ENCODE results near the gene PLCG1.

Gene PLCG1

DNA sequence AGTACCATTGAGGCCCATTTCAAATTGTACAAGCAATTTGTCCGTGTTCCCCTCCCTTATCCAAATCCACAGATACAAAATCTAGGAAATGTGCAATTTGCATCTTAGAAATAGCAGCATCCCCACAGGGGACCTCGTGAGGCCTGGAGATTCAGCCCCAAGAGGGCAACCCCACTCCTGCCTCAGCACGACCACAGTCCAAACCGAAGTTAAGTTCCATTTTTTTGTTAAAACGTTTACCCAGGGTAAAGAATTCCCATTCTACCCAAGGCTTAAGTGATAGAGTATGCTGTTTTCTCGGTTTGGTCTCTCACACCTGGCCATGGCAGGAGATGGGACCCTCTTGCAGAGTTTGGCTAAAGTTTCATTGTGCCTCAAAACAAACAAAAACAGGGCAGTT lies 41.2 kb downstream of the PLCG1 start:
- no peak for DNase-seq

DNA sequence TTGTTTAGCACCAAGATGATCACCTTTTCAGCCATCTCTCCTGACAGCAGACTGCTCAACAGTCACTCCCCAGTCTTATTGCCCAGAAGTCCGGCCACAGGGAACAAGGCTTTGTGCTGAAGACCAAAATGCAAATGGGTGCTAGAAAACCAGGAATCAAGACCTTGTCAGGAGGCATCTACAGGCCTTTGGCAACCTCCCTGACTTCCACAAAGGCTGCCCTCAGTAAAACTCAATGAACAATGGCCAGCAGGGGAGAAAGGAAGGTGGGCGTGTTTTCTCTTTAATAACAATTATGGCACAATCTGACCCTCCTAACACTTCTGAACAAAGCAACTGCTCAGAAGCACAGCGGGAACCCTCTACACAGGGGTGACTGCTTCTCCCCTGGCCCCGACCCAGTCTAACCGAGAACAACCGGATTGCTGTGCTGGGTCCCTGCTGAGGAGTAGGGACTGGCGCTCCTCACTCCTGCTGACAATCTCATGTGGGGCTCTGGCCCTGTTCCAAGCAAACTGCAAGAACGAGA lies 41.6 kb downstream of the PLCG1 start:
- DNase-seq: peak in 32 of 51 donors; percentile 23 to 87 (median 48)

DNA sequence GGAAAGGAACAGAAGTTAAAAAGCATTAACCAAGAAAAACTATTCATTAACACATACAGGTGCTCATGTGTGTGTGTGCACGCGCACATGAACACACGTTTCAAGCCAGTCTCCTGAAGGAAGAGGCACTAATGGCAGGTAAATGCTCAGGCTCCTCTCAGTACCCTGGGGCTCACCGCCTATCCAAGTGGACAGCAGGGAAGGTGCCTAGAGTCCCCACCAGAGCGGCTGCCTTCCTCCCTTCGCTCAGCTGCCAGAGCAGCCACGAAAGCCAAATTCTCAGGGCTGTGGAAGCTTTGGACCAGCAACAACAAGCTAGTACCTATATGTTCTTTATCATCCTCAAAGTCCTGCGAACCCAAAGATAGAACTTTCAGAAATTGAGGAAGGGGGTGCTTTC lies 42.6 kb downstream of the PLCG1 start:
- no peak for DNase-seq

DNA sequence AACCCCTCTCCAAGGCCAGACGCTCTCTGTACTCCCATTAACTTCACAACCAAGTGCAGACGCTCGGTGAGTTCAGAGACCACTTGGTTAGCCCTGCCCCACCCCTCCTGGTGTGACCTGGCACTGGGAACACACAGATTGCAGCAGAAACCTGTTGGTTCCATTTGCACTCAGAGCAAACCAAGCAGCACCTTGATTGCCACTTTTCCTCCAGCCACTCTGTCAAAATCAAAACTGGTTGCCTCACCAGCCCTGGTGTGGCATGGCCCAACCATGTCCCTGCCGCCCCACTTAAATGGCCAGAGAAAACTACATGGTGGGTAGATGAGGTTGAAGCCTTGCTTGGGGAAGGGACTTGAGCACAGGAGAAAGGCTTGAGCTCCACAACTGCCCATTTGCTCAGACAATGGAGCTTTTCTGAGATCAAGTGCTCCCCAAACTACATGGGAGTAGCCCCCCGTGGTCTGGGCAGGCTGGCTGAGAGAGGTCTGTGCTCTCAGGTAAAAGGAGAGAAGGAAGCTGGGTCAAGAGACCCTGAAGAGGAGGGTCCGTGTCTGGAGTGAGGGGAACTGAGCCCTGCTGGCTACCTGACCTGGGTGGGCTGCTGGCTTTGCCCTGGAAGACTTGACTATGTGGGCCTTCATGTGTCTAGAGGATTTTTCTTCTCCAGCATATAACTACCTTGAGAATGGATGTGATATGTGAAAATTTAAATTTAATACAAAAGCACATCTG lies 43.4 kb downstream of the PLCG1 start:
- DNase-seq: no peak

DNA sequence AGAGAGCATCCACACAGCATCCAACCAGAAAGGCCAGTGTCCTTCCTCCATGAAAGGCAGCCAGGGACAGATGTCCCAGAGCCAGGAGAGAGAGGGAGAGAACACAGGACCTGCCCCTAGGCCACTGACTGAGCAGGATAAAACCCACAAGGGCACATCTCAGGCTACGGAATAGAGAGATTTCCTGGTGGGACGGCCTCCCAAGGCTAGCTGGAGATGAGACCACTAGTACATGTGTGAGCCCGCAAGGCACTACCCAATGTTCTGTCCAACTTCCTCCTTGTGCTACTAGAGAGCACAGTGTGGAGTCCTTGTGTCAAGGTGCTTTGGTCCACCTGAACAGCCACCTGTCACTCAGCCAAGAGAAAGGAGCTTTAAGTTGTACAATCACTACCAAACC lies 44.2 kb downstream of the PLCG1 start:
- DNase-seq: no peak

DNA sequence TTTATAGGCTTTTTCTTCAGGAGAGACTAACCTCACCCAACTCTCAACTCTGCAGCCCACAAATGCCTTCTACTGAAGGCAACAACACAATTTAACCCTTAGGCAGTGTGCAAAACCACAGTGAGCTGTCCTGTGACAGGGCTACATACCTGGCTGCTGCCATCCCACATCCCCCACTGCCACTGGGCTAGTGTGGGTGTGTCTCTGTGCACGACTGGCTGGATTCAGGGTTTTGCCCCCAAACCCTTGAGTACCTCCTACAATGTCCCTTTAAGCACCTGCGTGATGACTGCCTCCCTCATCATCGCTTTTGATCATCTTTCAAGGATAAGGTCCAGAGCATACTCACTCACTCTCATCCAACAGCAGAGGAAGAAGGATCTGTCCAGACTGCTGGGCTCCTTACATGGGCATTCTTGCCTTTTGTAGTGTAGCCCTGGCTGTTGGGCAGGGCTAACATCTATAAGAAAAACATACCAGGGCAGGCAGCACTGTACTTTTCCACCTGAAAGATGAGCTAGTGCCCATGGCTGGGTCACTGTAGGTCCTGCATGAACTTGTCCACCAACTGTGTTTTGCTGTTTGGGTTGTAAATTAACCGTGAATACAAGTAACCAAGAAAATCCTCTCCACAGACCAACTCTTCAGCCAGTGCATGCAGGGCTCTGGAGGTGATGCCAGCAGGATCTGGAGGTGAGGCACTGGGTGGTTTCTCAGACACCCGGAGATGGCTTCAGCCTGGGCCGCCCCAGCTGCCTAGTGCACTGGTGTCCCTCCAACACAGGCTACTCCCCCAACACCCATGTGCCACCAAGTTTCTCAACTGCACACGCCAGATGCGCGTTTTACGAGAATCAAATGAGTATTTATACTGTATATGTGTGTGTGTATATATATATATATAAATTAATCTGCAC lies 45.2 kb downstream of the PLCG1 start:
- DNase-seq: no peak

DNA sequence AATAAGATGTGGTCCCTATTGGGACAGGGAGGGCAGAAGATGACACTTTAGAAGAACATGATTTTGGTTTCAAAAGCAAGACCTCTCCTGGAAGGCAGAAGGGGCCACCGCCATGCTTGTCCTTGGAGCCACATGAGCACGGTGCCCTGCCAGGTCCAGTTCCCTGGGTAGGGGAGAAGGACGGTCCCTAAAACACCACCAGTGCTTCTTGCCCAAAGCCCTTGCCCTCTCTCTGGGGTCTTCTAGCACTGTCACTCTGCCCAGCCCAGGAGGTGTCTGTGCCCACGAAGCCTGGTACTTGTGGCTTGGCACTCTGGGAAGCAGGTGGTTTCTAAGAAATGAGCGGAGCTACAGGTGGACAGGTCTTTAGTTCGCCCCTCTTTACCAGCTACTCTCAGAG lies 46.0 kb downstream of the PLCG1 start:
- DNase-seq: no peak

DNA sequence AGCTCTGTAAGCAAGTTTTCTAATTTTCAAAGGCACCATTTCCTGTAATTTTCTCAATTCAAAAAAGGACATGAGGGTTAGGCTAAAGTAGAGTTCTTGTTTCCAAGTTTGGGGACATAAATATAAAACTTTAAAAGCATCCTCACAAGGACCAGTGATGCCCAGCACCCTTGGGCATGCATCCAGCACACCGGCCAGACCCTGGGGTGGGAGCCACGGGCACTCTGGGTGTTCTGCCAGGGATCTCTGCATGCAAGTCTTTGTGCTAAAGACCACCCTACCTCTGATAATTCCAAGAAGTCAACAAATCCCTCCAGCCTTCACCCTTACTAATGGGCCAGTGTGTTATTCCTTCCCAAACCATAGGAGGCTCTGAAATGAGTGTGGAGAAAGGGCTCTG lies 46.5 kb downstream of the PLCG1 start:
- DNase-seq: no peak

DNA sequence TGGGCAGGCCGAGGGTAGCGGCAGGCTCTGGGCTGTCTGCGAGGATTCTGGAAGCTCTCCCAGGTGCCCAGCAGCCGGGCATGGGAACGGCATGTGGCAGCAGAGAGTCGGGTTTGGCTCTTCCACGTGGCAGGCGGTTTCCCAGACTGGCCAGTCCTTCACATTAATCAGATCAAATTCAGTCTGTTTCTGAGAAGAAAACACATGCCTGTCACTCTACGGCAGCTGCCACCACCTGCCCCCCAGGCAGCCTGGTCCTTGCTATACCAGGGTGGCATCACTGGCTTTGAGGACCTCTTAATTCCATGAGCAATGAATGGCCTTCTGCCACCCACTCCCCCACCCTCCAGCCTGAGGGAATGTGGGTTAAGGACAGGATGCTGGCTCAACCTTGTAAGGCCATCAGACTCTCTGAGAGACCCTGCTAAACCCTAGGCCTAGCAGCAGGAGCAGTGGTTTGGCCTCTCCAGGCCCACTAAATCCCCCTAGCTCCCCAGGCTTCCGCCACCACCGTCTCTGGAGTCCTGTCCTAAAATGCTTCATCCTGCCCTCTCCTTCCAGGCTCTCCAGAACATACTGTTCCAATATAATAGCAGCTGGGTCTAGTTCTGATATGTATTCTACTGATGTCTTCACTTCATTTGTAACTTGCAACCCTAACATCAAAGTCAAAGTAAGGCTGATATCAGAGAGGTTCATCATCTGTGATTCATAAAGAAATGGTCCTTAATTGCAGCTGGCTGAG lies 47.8 kb downstream of the PLCG1 start:
- DNase-seq: peak in 36 of 51 donors; percentile 26 to 80 (median 58)

DNA sequence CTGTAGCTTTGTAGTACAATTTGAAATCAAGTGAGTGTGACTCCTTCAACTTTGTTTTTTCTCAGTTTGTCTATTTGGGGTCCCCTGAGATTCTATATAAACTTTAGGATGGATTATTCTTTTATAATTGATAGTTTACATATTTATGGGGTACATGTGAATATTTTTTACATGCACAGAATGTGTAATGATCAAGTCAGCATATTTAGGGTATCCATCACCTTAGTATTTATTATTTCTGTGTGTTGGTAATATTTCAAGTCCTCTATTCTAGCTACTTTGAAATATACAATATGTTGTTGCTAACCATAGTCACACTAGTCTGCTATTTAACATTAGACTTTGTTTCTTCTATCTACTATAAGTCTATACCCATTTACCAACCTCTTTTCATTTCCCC lies 50.3 kb downstream of the PLCG1 start:
- DNase-seq: no peak

DNA sequence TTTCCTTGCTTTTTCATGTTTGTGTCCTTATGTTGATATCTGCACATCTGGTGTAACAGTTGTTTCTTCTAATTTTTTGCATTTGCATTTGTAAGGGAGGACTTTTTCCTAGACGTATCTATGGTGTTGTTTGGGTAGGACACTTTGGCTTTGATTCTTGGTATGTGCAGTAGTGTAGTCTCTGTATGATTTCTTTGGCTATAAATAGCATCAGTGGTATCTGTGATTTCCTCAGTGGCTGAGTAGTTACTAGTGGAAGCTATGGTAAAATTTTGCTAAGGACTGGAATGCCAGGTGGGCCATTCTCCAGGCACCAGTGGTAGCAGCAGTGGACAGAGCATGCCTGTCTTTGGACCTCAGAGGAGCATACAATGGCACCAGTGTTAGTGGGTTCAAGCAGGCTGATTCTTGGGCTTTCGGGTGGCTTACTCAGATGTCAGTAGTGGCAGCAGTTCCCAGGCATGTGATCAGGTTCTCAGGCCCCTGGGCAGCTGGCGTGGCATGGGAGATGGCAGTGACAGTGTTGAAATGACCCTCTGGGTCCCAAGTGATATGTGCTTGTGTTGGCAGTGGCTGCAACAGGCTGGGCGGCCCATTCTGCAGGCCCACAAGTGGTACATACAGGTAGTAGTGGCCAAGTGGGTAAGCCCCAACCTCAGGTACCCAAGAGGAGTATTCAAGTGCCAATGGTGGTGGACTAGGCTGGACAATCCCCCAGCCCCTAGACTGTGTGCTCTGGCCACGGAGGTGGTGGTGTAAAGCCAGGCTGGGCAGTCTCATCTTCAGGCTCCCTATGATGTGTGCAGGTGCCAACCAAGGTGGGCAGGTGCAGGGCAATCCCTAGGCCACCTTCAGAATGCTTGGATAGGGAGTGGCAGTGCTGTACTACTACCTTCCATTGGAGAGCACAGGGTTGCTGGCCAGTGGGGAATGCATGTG lies 54.5 kb downstream of the PLCG1 start:
- no peak for DNase-seq

DNA sequence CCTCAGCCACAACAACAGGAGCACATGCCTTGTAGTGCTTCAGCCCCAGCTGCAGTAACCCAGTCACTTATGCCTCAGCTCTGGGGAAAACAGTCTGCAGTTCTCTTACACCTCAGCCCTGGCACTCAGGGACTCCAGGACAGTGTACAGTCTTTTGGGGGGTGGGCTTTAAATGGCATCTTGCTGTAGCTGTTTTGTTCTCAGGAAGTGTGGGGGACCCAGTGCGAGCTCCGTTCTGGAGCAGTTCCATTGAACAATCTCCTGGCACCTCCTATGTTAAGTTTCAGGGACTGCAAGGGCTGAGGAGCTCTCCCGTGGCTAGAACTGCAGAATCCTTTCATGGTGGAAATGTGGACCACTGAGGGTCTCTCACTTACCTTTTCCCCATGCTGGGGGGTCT lies 55.2 kb downstream of the PLCG1 start:
- no peak for DNase-seq

DNA sequence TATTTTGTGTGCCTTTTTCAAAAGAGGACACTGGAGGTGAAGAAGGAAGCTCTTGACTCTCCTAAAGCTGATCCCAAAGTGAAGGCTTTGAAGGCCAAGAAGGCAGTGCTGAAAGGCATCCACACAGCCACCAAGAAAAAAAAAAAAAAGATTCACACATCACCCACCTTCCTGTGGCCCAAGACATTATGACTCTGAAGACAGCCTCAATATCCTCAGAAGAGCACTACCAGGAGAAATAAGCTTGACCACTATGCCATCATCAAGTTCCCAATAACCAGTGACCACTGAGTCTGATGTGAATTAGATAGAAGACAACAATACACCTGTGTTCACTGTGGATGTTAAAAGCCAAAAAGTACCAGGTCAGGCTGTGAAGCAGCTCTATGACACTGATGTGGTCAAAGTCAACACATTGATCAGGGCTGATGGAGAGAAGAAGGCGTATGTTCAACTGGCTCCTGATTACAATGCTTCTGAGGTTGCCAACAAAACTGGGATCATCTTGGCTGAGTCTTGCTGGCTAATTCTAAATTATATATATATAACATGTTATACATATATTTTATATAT lies 59.4 kb downstream of the PLCG1 start:
- DNase-seq: no peak

DNA sequence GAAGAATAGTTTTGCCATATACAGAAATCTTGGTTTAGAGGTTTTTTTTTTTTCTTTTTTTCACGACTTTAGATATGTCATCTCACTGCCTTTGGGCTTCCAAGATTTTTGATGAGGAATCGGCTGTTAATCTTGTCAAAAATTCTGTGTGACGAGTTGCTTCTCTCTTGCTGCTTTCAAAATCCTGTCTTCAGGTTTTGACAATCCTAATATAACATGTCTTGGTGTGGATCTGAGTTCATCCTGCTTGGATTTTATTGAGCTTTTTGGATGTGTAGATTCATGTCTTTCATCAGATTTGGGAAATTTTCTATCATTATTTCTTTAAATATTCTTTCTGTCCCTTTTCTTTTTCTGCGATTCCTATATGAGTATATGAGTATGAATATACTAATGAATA lies 61.1 kb downstream of the PLCG1 start:
- no peak for DNase-seq

DNA sequence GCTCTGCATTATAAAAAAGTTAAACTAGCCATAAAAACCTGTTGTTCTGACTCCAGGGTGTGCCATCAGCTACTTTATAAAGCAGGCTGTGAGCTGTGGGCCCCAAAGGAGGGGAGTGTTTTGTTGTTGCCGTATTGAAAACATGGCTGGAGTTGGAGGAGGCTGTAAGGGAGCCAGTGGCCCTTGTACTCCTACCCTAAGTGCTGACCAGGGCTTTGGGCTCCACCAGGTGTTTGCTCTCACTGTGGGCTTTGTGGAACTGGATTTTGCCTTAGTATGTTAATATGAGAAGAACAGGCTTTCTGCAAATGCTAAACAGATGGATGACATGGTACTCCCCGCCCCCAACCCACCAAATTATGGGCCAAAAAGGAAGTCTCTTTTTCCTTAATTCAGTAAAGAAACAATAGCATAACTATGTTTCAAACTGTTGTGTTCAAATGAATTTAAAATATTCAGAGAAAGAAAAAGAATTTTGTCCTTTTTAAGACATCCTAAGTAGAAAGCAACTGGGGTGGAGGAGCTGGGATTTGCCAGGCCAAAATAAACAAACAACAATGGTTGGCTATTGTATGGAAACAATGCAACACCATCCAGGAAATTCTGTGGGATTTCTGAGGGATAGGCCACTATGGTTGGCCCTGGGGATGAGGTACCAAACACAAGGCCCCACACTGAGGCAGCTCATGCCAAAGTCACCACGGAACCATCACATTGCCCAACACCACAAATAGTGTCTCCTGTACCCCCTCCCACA lies 63.3 kb downstream of the PLCG1 start:
- no peak for DNase-seq

DNA sequence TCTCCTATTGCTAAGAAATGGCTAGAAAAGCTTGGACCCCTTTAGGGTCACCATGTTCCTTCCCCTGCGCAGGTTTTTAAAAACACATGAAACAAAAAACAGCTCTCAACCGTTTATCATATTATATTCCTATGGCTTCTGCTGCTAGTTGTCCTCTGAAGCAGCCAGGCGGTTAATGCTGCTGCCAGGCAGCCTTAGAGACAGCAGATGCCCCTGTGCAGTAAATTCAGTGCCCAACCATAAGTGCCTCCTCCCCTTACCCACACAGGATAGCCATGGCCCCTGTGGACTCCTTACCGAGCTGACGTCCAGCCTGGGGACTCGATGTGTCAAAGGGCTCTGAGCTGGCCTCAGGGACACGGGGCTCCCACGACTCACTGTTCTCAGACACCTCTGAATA lies 64.4 kb downstream of the PLCG1 start:
- no peak for DNase-seq

DNA sequence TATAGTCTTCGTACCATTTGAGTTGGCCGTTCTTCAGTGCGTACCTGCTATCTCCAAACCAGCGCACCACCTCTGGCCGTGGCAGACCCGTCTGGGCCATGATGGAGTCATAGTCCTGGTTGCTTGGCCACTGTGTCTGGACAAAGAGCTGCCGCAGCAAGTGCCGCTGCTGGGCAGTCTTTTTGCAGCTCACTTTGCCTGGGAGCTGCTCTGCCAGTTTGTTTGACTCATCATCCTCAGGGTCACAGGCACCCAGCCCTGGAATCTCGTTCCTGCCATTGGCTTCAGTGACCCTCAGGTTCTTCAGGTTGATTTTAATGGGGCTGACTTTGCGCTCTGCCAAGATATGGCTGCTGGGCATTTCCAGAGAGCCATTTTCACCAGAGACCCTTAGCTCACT lies 65.1 kb downstream of the PLCG1 start:
- no peak for DNase-seq

DNA sequence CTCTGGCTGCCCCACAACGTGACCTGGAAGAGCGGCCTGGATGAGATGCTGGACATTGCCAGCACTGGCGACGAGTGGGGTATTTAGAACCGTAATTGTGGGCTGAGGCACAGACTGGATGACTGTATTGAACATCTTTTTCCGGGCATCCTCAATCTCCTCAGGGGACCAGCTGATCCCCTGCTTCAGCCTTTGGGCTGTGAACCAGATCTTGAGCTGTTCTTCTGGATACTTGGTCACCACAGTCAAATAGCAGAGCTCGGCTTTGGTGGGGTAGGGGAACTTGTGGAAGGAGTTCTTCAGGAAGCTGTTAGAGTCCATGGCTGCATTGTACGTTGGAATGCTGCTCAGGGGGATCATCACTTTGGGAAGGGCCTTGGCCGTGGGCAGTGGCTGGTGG lies 66.3 kb downstream of the PLCG1 start:
- DNase-seq: no peak

Data from hypothalamus (tissue), 51 donors.